HG02973 (cell line): ENCODE data around the gene SFXN5.

Source experiments
- ATAC-seq: cut with Tn5 transposase; IDR thresholded peaks from one replicate; pipeline ENCODE4 v1.9.1; 2021; ENCODE audit warnings: moderate library complexity; ENCODE audit not compliant: unreplicated experiment

SFXN5 gene

GRCh38 chr2:72959995-72960981 is 111.2 kb downstream of the SFXN5 start:
- no peak for ATAC-seq

GRCh38 chr2:72959554-72959953 is 112.0 kb downstream of the SFXN5 start:
- ATAC-seq: no peak

DNA sequence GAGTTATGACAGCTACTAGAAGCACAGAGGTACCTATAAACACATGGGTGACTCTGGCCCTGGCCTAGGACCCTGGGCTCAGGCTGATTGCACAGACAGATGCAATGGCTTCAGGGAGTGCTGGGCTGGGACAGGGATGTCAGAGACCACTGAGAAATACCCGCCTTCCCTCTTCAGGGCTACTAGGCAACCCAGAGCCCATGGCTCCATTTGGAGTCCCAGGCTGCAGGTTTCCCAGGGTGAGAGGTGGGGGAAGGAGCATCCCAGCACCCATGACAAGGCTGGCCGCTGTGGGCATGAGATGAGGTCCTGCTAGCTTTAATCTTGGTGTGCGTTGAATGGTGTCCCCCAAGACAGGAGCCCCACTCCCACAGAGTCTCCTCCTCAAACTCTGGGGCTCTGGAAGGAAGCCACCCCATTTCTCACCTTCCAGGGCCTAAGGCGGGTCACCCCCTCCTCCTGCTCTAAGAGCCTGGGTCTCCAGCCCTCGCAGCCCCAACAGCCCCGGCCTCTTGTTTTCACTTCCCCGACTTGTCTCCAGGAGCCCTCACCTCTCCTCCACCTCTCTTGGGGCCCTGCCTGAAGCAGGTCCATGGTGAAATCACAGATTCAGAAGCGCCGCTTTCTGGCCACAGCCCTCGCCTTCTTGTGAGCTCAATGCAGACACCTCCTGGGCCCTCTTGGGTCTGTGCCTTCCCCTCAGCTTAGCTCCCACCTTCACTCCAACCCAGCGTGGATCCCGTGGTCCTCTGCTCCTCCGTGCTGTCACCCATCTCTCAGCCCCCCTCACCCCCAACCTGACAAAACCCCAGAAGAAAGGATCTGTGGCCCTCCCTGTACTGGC is 112.7 kb downstream of the SFXN5 start:
- ATAC-seq: no peak

GRCh38 chr2:72956936-72957335 is 114.6 kb downstream of the SFXN5 start:
- no peak for ATAC-seq

- no peak for ATAC-seq
These were observed 115.5 kb downstream of the SFXN5 start for GRCh38 chr2:72956050-72956395.

DNA sequence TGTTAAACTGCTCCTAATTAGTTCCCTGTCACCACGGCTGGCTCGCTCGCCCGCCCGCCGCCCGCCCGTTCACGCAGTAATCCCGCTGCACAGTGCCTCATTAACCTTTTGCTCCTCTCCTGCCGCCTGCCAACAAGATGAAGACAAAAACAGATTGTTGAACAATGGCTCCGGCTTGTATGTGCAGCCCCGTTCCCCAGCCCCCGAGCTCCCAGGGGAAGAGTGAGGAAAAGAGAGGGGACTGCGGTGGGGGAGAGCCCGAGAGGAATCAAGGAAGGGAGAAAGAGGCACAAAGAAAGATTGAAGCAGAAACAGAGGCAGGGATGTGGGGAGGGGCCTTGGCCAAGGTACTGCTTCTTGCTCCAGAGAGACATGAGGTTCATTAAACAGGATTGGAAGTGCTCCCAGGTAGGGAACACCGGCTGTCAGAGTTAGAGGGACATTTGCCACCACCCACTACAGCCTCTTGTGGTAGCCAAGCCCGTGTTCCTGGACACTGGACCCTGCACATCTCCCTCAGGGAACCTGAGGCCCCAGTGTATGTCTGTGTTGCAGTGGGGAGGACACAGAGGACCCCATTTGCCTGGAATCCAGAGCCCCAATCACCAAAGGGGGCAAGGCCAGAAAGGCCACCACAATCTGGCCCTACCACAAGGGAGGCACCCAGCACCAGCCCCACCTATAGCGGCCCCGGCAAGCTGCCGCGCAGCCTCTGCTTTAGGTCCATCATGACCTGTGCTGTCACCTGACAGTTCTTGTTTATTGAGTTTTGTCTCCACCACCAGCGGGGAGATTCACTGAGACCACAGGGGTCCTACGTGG is 116.1 kb downstream of the SFXN5 start:
- no peak for ATAC-seq

DNA sequence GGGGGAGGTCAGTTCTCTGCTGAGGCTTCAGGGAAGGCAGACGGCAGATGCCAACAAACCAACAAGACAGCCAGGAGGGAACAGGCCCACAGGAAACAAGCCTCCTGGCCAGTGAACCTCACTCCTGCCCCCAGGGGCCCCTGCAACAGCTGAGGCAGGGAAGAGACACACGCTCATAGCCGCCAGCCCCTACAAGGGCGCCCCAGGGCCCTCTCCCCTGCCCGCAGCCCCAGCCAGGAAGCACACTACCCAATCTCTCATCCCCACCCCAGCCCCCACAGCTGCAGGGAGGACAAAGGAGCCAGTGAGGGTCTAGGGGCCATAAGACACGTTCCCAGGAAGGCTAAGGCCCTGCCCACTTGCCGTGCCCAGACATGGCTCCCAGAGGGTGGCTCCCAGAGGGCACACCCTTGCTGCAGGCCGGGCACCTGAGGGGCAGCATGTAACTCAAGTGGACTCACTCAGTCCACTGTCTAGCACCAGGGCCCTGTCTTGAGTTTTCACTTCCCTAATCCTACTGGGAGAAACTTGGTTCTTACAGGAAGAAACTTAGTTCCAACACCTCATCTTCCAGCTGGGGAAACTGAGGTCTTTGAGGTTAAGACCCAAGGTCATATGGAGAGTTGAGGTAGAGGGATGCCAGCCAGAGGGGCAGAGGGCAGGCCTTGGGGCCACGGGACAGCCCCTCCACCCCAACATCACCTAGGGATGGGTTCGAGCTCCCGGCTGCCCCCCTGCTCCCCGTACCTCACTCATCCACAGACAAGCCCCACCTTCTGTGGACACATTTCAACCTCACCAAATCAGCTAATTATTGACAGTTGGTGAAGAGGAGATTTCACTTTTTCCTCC is 116.9 kb downstream of the SFXN5 start:
- ATAC-seq: no peak

DNA sequence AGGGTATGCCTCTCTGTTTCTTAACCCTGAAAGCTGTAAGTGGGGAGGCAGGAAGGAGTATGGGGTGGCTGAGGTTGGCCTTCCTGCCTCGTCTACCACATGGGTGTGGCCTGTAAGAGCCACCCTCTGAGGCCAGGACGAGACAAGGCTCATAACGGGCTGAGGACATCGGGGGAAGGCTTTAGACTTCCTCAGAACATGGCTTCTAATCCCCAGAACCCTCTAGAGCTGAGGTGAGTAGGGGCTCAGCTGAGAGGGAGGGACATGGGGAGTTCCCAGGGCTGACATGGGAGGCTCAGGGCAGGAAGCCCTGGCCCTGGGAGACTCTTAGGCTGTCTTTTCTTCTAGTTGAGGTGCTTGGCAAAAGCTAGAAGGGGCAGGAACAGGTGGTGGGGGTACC is 117.5 kb downstream of the SFXN5 start:
- no peak for ATAC-seq

GRCh38 chr2:72953528-72953927 is 118.0 kb downstream of the SFXN5 start:
- no peak for ATAC-seq

GRCh38 chr2:72952961-72953360 is 118.6 kb downstream of the SFXN5 start:
- no peak for ATAC-seq

- no peak for ATAC-seq
These were observed 119.2 kb downstream of the SFXN5 start for GRCh38 chr2:72952110-72952823.

DNA sequence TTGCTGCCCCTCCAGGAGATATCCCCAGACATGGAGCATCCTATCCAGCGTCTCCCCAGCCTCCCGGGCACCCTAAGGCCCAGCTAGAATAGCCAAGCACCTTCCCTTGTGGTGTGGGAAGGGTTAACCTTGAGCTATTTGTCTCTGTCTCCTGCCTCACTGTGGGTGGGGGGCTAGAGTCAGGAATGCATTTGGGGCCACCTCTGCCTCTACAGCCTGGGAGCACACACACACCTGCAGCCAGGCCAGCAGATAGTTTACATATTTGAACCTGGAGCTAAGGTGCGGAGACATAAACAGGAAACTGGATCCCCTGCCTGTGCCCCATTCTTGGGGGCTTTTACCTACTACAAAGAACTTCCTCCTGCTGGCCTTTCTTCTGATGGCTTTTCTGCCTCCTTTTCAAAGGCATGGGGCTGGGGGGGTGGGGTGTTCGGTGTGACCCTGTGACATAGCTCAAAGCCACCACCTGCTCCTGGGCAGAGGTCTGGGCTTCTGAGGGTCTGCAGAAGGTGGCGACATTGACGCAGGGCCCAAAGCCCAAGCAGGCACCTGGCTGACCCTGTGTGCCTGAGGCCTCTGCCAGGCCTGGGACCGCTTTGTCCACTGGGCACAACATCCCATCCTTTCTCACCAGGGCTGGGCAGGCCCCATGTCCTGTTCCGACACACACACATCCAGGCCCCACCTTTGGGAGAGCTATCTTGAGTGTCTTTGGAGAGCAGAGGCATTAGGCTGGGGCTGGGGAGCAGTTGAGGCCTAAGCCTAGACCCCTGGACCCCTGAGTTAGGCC is 120.0 kb downstream of the SFXN5 start:
- ATAC-seq: no peak

- ATAC-seq: no peak
These were observed 120.8 kb downstream of the SFXN5 start for GRCh38 chr2:72950558-72951255.

- ATAC-seq: no peak
These were observed 121.9 kb downstream of the SFXN5 start for GRCh38 chr2:72949642-72950041.

- ATAC-seq: no peak
These were observed 122.5 kb downstream of the SFXN5 start for GRCh38 chr2:72949045-72949444.

DNA sequence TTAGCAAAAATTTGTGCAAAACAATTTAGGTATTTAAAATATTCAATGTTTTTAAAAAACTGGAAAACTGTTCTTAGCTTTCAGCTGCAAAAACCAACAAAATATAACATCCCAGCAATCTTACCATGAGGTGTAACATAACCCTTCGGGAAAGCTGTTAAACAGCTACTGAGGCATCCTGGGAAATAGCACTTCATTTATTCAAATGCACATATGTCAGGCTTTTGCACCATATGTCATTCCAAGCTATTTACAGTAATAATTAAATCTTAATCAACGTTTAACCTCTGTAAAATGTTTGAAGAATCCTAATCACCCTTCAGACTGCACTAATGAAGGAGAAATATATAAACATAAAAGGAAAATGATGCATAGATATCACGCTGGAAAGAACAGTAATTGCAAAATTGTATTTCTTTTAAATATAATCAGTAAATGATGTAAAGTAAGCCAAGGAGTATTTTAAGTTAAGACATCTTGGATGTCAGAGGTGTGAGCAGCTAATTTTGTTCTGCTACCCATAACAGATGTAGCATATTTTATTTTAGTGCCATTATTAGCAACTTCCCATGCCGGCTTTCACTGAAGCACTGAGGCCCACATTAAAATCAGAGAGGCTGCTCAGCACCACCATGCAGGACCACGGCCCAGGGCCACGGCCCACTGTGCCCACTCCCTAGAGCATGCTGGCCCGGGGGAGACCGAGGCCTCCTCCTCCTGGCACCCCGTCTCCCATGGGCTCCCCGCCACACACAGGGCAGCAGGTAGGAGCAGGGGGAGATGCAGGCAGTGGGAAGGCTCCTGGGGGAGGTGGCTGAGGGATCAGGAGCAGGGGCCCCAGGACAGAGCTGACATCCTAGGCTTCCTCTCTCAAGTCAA is 123.3 kb downstream of the SFXN5 start:
- no peak for ATAC-seq

DNA sequence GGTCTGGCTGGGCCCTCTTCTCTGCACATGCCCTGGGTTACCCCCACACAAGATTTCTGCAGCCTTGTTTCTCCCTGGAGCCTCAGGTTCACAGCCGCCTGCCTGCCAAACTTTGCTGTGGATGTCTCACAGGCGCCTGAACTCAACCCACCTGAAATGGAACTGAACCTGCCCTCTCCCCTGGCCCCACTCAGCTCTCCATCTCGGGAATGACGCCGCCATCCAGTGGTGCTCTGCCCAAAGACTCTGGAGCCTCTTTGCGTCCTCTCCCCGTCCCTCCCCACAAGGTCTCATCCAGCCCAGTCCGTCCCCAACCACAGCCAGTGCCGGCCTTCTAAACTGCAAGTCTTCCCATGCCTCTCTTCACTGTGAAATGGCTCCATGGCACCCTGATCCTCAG is 125.0 kb downstream of the SFXN5 start:
- no peak for ATAC-seq
